NOMO-1 treated with dmso at 0.1 percent for 144 hours (cell line): ENCODE measurements around the gene LTN1.
"Not testable (repeated sequence)": the region's sequence is repeated elsewhere in the genome, so short reads cannot be mapped to it uniquely, and the experiment has no call there.

Experiments
- DNase-seq: peaks from one replicate; lab custom pipeline; 2025; ENCODE audit not compliant: unreplicated experiment; lab: John Stamatoyannopoulos, UW

Gene LTN1

GRCh38 chr21:28991861-28992525 is 684 bp downstream of the LTN1 start:
- DNase-seq, result no peak

GRCh38 chr21:28988146-28988545 is 4.5 kb downstream of the LTN1 start:
- not testable (repeated sequence) for DNase-seq

GRCh38 chr21:28986677-28987076 is 6.0 kb downstream of the LTN1 start:
- no peak for DNase-seq

GRCh38 chr21:28982637-28983036 is 10.0 kb downstream of the LTN1 start:
- no peak for DNase-seq

GRCh38 chr21:28979092-28979491 is 13.6 kb downstream of the LTN1 start:
- no peak for DNase-seq

- no peak for DNase-seq
These were observed 17.3 kb downstream of the LTN1 start for GRCh38 chr21:28975397-28975796.

- DNase-seq, result no peak
These were observed 18.0 kb downstream of the LTN1 start for GRCh38 chr21:28974531-28975227.

- no peak for DNase-seq
These were observed 20.3 kb downstream of the LTN1 start for GRCh38 chr21:28972398-28972797.

- no peak for DNase-seq
These were observed 21.5 kb downstream of the LTN1 start for GRCh38 chr21:28971171-28971570.

GRCh38 chr21:28963831-28964230 is 28.8 kb downstream of the LTN1 start:
- no peak for DNase-seq

- DNase-seq, result no peak
These were observed 30.2 kb downstream of the LTN1 start for GRCh38 chr21:28962465-28962864.

GRCh38 chr21:28961927-28962326 is 30.8 kb downstream of the LTN1 start:
- no peak for DNase-seq

GRCh38 chr21:28960245-28960644 is 32.4 kb downstream of the LTN1 start:
- no peak for DNase-seq

- DNase-seq, result no peak
These were observed 33.1 kb downstream of the LTN1 start for GRCh38 chr21:28959367-28960099.

GRCh38 chr21:28953247-28953646 is 39.4 kb downstream of the LTN1 start:
- no peak for DNase-seq

GRCh38 chr21:28952686-28953085 is 40.0 kb downstream of the LTN1 start:
- DNase-seq, result no peak

GRCh38 chr21:28949318-28949717 is 43.4 kb downstream of the LTN1 start:
- no peak for DNase-seq

GRCh38 chr21:28944296-28944695 is 48.4 kb downstream of the LTN1 start:
- DNase-seq, result no peak

- DNase-seq, result no peak
These were observed 49.0 kb downstream of the LTN1 start for GRCh38 chr21:28943631-28944030.

- DNase-seq, result peak; percentile 35
These were observed 54.0 kb downstream of the LTN1 start for GRCh38 chr21:28938726-28939125.

- DNase-seq, result no peak
These were observed 54.9 kb downstream of the LTN1 start for GRCh38 chr21:28937737-28938136.

- DNase-seq, result no peak
These were observed 56.0 kb downstream of the LTN1 start for GRCh38 chr21:28936721-28937120.
